OCI-LY7 (cell line): ENCODE results near the gene FAAH2.

Experiments used
- EZH2phosphoT487 ChIP-seq: fragments of 200-600 bp; sonication (generic); IDR thresholded peaks from 2 replicates; pipeline ENCODE4 v1.6.1; 2018; ENCODE audit warnings: low read depth, borderline replicate concordance, mild to moderate bottlenecking, mixed run types, antibody characterized with exemption, low read length, moderate library complexity, mixed read lengths
- TF ChIP-seq, protein P1 (sequence below): fragments of 200-600 bp; sonication (generic); conservative IDR thresholded peaks from 2 replicates; pipeline ENCODE4 v1.5.1; 2014; ENCODE audit warnings: mild to moderate bottlenecking, antibody characterized with exemption, low read length, moderate library complexity, mixed read lengths

DNA sequence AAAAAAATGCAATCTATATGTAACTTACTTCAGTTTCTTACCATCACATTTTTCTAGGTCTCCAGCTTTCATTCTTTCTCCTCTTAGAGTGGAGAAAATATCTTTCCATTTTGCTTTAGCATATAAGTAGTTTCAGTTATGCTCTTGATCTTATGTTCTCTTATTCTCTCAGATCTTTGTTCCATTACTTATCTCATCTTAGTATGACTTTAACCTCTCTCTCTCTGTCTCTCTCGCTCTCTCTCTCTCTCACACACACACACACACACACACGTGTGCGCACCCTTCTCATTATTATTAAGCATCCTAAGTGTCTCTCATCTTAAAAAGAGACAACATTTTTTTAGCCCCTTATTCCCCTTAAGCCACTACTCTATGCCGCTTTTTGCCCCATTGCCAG, 92.8 kb downstream of the FAAH2 start:
- TF ChIP-seq, protein P1, sequence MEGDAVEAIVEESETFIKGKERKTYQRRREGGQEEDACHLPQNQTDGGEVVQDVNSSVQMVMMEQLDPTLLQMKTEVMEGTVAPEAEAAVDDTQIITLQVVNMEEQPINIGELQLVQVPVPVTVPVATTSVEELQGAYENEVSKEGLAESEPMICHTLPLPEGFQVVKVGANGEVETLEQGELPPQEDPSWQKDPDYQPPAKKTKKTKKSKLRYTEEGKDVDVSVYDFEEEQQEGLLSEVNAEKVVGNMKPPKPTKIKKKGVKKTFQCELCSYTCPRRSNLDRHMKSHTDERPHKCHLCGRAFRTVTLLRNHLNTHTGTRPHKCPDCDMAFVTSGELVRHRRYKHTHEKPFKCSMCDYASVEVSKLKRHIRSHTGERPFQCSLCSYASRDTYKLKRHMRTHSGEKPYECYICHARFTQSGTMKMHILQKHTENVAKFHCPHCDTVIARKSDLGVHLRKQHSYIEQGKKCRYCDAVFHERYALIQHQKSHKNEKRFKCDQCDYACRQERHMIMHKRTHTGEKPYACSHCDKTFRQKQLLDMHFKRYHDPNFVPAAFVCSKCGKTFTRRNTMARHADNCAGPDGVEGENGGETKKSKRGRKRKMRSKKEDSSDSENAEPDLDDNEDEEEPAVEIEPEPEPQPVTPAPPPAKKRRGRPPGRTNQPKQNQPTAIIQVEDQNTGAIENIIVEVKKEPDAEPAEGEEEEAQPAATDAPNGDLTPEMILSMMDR, result no peak
- TF ChIP-seq EZH2phosphoT487, result no peak
